Spleen (tissue), 11 donors: ENCODE results near the gene MAGI3. TPM values are rescaled to one million over a fixed set of nuclear protein-coding genes. Genes with fewer than 3 reads are reported as not detected.
"Not testable (repeated sequence)": the region's sequence is repeated elsewhere in the genome, so short reads cannot be mapped to it uniquely, and the experiment has no call there.

Experiments
- DNase-seq: peaks from one replicate; pipeline ENCODE4 v3.0.0-alpha.2; 2020
- H3K27ac ChIP-seq, 8 donors: fragments of 200-600 bp; sonication (generic) in 7 of 8; 1 replicate in 4 of 8; 2 replicates in 4 of 8; pipeline versions ENCODE4 v1.5.0 to v1.8.0; 2016 to 2021; ENCODE audit warnings: inconsistent platforms in 4 of 8, mild to moderate bottlenecking in 4 of 8, moderate library complexity in 1 of 8
- H3K27me3 ChIP-seq, 7 donors: fragments of 200-600 bp; sonication (generic) in 6 of 7; replicated peaks in 1 of 7; 1 replicate in 4 of 7; 2 replicates in 3 of 7; pipeline versions ENCODE4 v1.5.0 to v1.8.0; 2016 to 2021; ENCODE audit warnings: inconsistent platforms in 3 of 7, mild to moderate bottlenecking in 1 of 7
- H3K36me3 ChIP-seq, 6 donors: fragments of 200-600 bp; sonication (generic) in 5 of 6; 1 replicate in 4 of 6; 2 replicates in 2 of 6; pipeline versions ENCODE4 v1.5.0 to v1.8.0; 2016 to 2021; ENCODE audit warnings: inconsistent platforms in 2 of 6
- H3K4me1 ChIP-seq, 6 donors: fragments of 200-600 bp; sonication (generic) in 5 of 6; 1 replicate in 3 of 6; 2 replicates in 3 of 6; pipeline versions ENCODE4 v1.5.0 to v1.8.0; 2016 to 2021; ENCODE audit warnings: inconsistent platforms in 3 of 6
- H3K4me3 ChIP-seq, 8 donors: fragments of 200-600 bp; sonication (generic) in 7 of 8; 1 replicate in 4 of 8; 2 replicates in 4 of 8; pipeline versions ENCODE4 v1.5.0 to v1.8.0; 2016 to 2021; ENCODE audit warnings: inconsistent platforms in 4 of 8, mild to moderate bottlenecking in 4 of 8, moderate library complexity in 2 of 8
- H3K9me3 ChIP-seq, 8 donors: fragments of 200-600 bp; sonication (generic) in 7 of 8; 1 replicate in 4 of 8; 2 replicates in 4 of 8; pipeline versions ENCODE4 v1.5.0 to v1.8.0; 2016 to 2021; ENCODE audit warnings: inconsistent platforms in 4 of 8
- POLR2A ChIP-seq, 3 donors: fragments of 450-650 bp; IDR thresholded peaks; one replicate each; pipeline ENCODE4 v1.5.1; 2017; ENCODE audit warnings: antibody characterized with exemption in 3 of 3, mild to moderate bottlenecking in 1 of 3
- POLR2AphosphoS5 ChIP-seq, 3 donors: sonication (generic); formaldehyde crosslinking; IDR thresholded peaks; one replicate each; pipeline ENCODE4 v1.5.1; 2017; ENCODE audit warnings: antibody characterized with exemption in 3 of 3
- WGBS, 5 donors: extraction: QIAGEN DNeasy Blood & Tissue Kit in 3 of 5; methylation state at CpG; one replicate each; pipeline versions ENCODE4 v1.1.5 to v1.1.7; 2013 to 2018; 5-methylcytosine and 5-hydroxymethylcytosine counted together
- intact Hi-C: fragments of 100-400 bp; cut with DNase I; formaldehyde crosslinking; loops from one replicate; pipeline ENCODE4 v1.15.0; 2023; ENCODE audit warnings: low total_unique reads
- polyA plus RNA-seq, 3 donors: library from polyadenylated mRNA; stranded (reverse); fragments of 200-250 nt; gene quantifications; one replicate each; pipeline ENCODE4 v1.2.1, GENCODE V29; 2013
- total RNA-seq, 7 donors: library from RNA; depleted of rRNA in 3 of 7; stranded (reverse); fragments of >200 nt in 3 of 7; fragmentation: NEBNext Ultra II Directional in 4 of 7; extraction: Animal tissue kit (Norgen Biotek cat#: 25700) in 4 of 7; gene quantifications; one replicate each; pipeline versions ENCODE4 v1.1.0 to v1.2.1, GENCODE V29; 2016 to 2021
- TF ChIP-seq, protein P1 (sequence below), 11 experiments: fragments of 200-600 bp in 7 of 11; fragments of 450-650 bp in 4 of 11; sonication (generic) in 4 of 11; IDR thresholded peaks in 8 of 11; conservative IDR thresholded peaks in 3 of 11; 1 replicate in 7 of 11; 2 replicates in 4 of 11; pipeline versions ENCODE4 v1.4.0 to v1.8.0; 2016 to 2021; ENCODE audit warnings: antibody characterized with exemption in 11 of 11, inconsistent platforms in 4 of 11, mild to moderate bottlenecking in 1 of 11
- donor health status: healthy with polysubstance abuse.
- donor health status: DM: no; HTN: no; CAD: no; lungs with moderate emphysema.
- donor health status: DM: no; HTN: no; CAD: no.
- donor health status: Bipolar disorder and iron deficiency.
- donor health status: healthy.
- donor health status: DM: no; HTN: no; CAD: no.
- donor health status: DM: yes; HTN: yes; CAD: no.

MAGI3 gene
- total and polyA plus RNA-seq, 10 donors = 0.74 to 16.3 (median 9.9) TPM

DNA sequence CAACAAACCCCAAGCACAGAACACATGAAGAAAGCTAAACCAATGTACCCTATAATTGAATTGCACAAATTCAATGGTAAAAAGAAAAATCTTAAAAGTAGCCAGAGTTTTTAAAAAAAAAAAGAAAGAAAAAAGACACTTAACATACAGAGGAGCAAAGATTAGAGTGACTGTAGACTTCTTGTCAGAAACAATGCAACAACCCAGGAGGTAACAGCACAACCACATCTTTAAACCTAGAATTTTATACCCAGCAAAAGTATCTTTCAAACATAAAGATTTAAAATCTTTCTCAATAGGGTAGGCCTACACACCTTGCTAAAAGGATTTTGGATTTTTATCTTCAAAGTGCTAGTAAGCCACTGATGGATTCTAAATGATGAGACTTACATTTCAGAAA, 304.6 kb downstream of the MAGI3 start:
- intact Hi-C loops = no loop called here
- Histone ChIP-seq H3K4me3 (no peak overlapping the region), H3K27me3 (no peaks in the 10 kb centered on the region), H3K36me3 (peaks cover 0 to 73% (median 12%) of the 10 kb centered on the region in 6 donors), H3K4me1 (peaks cover 0 to 5% (median 0%) of the 10 kb centered on the region in 6 donors), H3K27ac (no peak overlapping the region), H3K9me3 (peaks cover 7 to 35% (median 26%) of the 10 kb centered on the region in 8 donors)
- DNase-seq = no peak
- no peak for TF ChIP-seq POLR2AphosphoS5 (IDR thresholded peaks at IDR 0.05)
- no peak for TF ChIP-seq POLR2A (IDR thresholded peaks at IDR 0.05)
- TF ChIP-seq, protein P1, sequence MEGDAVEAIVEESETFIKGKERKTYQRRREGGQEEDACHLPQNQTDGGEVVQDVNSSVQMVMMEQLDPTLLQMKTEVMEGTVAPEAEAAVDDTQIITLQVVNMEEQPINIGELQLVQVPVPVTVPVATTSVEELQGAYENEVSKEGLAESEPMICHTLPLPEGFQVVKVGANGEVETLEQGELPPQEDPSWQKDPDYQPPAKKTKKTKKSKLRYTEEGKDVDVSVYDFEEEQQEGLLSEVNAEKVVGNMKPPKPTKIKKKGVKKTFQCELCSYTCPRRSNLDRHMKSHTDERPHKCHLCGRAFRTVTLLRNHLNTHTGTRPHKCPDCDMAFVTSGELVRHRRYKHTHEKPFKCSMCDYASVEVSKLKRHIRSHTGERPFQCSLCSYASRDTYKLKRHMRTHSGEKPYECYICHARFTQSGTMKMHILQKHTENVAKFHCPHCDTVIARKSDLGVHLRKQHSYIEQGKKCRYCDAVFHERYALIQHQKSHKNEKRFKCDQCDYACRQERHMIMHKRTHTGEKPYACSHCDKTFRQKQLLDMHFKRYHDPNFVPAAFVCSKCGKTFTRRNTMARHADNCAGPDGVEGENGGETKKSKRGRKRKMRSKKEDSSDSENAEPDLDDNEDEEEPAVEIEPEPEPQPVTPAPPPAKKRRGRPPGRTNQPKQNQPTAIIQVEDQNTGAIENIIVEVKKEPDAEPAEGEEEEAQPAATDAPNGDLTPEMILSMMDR (IDR thresholded peaks at IDR 0.05 in 8 of 11, conservative IDR thresholded peaks at IDR 0.05 in 3 of 11) = no peak

DNA sequence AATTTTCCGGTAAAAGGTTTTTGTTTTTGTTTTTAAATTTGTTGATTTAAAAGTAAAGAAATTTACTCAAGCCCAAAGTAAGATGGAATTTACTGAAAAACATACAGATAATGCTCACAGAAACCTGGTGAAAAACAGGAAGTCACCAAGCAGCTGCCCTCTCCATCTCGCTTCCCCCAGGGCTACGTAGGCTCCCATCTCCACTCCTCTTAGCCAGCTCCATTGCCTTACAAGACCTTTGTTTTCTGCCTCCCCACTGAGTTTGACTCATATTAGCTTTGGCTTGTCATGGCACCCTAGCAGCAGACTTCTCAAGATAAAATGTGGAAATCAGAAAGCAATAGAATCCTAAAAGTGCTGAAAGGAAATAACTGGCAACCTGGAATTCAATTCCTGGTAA, 311.1 kb downstream of the MAGI3 start:
- peaks cover 0 to 67% (median 17%) of the 10 kb centered on the region in 6 donors for H3K36me3 ChIP-seq
- 52 to 75% (median 55%) methylated on average over 3 of the region's 3 CpGs for WGBS, 5 donors
- H3K27me3 ChIP-seq = no peaks in the 10 kb centered on the region
- no peak for DNase-seq
- H3K4me3 ChIP-seq = no peak overlapping the region
- intact Hi-C loops = no loop called here
- H3K4me1 ChIP-seq = peaks cover 0 to 20% (median 0%) of the 10 kb centered on the region in 6 donors
- peaks cover 0 to 4% (median 0%) of the 10 kb centered on the region in 8 donors for H3K9me3 ChIP-seq
- no peak for TF ChIP-seq POLR2AphosphoS5 (IDR thresholded peaks at IDR 0.05)
- TF ChIP-seq, protein P1 (IDR thresholded peaks at IDR 0.05 in 8 of 11, conservative IDR thresholded peaks at IDR 0.05 in 3 of 11) = no peak
- TF ChIP-seq POLR2A (IDR thresholded peaks at IDR 0.05) = no peak
- H3K27ac ChIP-seq = no peak overlapping the region

DNA sequence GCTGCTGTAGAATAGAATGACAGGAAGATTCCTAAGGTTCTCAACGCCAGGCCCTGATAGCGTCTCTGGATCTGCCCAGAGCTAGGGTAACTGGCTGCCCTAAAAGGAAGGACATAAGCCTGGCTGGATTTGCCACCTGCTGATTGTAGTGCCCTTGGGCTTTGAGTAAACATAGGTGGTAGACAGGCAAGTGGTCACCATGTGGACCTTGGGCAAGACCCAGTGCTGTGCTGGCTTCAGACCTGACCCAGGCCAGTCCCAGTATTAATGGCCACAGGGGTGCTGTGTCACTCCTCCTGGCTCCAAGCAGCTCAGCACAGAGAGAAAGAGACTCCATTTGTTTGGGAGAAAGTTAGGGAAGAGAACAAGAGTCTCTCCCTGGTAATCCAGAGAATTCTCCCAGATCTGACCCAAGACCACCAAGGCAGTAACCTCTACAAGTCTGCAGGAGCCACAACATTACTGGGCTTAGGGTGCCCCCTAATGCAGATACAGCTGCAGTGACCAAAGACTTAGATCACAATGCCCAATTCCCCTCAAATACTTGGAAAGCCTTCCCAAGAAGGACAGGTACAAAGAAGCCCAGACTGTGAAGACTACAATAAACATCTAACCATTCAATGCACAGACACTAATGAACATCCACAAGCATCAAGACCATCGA, 324.4 kb downstream of the MAGI3 start:
- no peaks in the 10 kb centered on the region for H3K4me1 ChIP-seq
- peaks cover 0 to 92% (median 29%) of the 10 kb centered on the region in 6 donors for H3K36me3 ChIP-seq
- 96 to 100% (median 97%) methylated on average over 3 of the region's 3 CpGs for WGBS, 5 donors
- no peaks in the 10 kb centered on the region for H3K27me3 ChIP-seq
- peaks cover 0 to 25% (median 19%) of the 10 kb centered on the region in 8 donors for H3K9me3 ChIP-seq
- TF ChIP-seq POLR2A (IDR thresholded peaks at IDR 0.05) (no peak), POLR2AphosphoS5 (IDR thresholded peaks at IDR 0.05) (no peak)
- DNase-seq = no peak
- no peak overlapping the region for H3K27ac ChIP-seq
- no peak overlapping the region for H3K4me3 ChIP-seq
- intact Hi-C loops = no loop called here

DNA sequence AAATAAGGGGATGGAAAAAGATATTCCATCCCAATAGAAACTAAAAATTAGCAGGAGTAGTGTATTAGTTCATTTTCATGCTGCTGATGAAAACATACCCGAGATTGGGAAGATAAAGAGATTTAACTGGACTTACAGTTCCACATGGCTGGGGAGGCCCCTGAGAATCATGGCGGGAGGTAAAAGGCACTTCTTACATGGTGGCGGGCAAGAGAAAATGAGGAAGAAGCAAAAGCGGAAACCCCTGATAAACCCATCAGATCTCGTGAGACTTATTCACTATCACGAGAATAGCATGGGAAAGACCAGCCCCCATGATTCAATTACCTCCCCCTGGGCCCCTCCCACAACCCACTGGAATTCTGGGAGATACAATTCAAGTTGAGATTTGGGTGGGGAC, 327.2 kb downstream of the MAGI3 start:
- H3K4me3 ChIP-seq, H3K27me3 ChIP-seq, DNase-seq, H3K4me1 ChIP-seq, intact Hi-C loops, H3K27ac ChIP-seq: not testable (repeated sequence)
- peaks cover 0 to 35% (median 19%) of the 10 kb centered on the region in 8 donors for H3K9me3 ChIP-seq
- WGBS, 5 donors = 92 to 97% (median 95%) methylated on average over 6 of the region's 6 CpGs
- peaks cover 0 to 92% (median 28%) of the 10 kb centered on the region in 6 donors for H3K36me3 ChIP-seq

DNA sequence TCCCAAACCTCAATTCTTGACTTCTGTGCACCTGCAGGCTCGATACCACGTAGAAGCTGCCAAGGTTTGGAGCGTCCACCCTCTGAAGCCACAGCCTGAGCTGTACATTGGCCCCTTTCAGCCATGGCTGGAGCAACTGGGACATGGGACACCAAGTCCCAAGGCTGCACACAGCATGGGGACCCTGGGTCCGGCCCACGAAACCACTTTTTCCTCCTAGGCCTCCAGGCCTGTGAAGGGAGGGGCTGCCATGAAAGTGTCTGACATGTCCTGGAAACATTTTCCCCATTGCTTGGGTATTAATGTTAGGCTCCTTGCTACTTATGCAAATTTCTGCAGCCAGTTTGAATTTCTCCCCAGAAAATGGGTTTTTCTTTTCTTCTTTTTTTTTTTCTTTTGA, 328.3 kb downstream of the MAGI3 start:
- H3K4me1 ChIP-seq, H3K27me3 ChIP-seq, H3K27ac ChIP-seq, intact Hi-C loops, DNase-seq, H3K4me3 ChIP-seq: not testable (repeated sequence)
- 97 to 100% (median 98%) methylated on average over 2 to 5 of the region's 5 CpGs for WGBS, 5 donors
- H3K9me3 ChIP-seq = peaks cover 0 to 35% (median 19%) of the 10 kb centered on the region in 8 donors
- peaks cover 0 to 92% (median 28%) of the 10 kb centered on the region in 6 donors for H3K36me3 ChIP-seq
